GM12892 (cell line): ENCODE measurements around the gene ARHGEF2.

Experiments used
- POLR2A ChIP-seq: IDR thresholded peaks from 2 replicates; pipeline ENCODE4 v1.6.1; 2011; ENCODE audit warnings: low read depth, low read length, control low read depth
- POLR2AphosphoS5 ChIP-seq: IDR thresholded peaks from 2 replicates; pipeline ENCODE4 v1.6.1; 2011; ENCODE audit warnings: low read depth, low read length, control low read depth

DNA sequence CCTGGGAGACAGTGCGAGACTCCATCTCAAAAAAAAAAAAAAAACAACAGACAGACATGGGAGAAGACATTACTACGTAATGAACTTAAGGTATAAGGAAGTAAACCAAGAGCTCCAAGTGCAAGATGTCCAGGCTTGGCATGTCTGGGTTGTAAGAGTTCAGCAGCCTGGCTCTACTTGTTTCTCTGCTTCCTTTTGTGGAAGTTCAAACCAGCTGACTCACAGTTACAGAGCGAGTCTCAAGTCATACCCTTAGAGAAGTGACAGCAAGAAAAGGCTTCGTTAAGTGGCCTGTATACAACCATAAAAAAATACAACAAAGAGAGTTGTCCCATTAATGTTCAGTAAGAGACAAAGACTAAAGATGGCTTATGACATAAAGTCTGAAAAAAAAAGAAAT is 68.5 kb downstream of the ARHGEF2 start:
- TF ChIP-seq POLR2AphosphoS5 (no peak), POLR2A (no peak)
